ENCODE measurements around the gene KLK10.
"Not testable (repeated sequence)": the region's sequence is repeated elsewhere in the genome, so short reads cannot be mapped to it uniquely, and the experiment has no call there.

The KLK10 gene

DNA sequence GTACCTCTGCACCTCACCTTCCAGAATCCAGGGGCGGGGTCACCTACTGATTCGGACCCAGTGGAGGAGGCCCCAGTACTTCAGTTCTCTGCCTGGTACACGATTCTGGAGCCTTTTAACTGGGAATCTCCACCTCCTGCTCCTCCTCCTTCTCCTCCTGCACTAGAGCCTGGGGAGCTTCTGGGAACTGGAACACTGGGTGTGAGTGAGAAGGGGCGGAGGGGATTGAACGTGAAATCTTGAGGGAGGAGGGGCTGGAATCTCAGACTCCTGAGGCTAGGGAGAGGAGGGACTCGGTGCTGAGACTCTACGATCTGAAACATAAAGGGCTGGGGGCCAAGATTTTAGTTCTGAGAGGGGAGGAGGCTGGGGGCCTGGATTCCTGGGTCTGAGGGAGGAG lies 18.0 kb downstream of the KLK10 start, which contains the start of gene KLK8:
Gene KLK8, minus strand, starts transcription at position 90 of the 400 bp plus-strand sequence. CDS start 437 bp downstream, outside the sequence.
- no peak for DNase-seq (ENCODE audit: low read depth)

DNA sequence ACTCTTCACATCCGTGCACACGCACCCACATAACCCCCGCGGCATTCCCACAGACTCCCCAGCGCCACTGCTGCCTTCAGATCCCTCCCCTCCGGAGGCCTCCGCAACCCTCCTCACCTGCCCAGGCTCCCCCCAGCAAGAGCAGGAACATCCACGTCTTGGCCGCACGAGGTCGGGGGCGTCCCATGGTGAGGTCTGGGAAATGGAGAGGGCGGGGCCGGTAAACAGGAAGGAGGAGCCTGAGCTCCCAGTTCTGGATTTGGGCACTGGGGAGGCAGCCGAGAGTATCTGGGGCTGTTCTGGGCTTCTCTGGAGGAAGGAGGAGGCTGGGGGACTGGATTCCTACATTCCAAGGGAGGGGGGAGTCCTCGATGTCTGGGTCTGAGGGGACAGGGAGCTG lies 18.5 kb downstream of the KLK10 start:
- no peak for DNase-seq (ENCODE audit: low read depth)

- DNase-seq (ENCODE audit: low read depth): no peak
Observed at GRCh38 chr19:51000426-51000825, 19.1 kb downstream of the KLK10 start.

- no peak for DNase-seq (ENCODE audit: low read depth)
Observed at GRCh38 chr19:50998686-50999085, 20.8 kb downstream of the KLK10 start.

DNA sequence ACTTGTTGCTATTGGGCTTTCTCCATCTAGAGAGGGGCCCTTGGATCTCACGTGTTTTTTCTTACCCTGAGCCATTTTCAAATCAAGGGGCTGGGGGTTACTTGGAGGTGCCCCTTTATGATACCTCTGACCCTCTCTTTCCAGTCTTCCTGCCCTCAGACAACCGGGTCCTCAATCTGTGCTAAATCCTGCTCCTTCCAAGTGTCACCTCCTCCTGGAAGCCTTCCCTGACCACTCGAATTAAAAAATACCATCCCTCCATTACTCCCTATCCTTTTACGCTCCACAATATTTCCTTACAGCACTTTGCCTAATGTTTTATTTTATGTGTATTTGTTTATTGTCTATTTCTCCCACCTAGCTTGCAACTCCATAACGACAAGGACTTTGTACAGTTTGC lies 21.4 kb downstream of the KLK10 start:
- DNase-seq (ENCODE audit: low read depth): no peak

DNA sequence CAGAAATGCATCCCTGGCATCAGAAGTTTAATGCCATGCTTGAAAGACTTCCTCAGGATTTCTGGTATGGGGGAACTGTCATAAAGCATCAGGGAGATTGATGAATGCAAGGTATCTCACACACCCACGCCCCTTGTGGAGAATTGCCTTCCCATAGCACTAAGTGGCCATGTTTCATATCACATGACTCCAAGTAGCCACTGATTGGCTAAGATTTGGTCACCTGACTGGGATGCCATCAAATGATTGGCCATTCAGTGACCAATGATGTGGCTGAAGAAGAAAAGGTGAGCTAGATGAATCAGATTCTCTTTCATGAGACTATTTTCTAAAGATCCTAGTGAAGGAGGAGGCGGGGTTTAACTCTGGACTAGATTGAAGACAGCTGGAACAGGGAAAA lies 25.4 kb downstream of the KLK10 start:
- DNase-seq (ENCODE audit: low read depth): peak; percentile 3

GRCh38 chr19:50992666-50993035 lies 26.9 kb downstream of the KLK10 start:
- no peak for DNase-seq (ENCODE audit: low read depth)

- not testable (repeated sequence) for DNase-seq (ENCODE audit: low read depth)
Observed at GRCh38 chr19:50984416-50984815, 35.1 kb downstream of the KLK10 start.

DNA sequence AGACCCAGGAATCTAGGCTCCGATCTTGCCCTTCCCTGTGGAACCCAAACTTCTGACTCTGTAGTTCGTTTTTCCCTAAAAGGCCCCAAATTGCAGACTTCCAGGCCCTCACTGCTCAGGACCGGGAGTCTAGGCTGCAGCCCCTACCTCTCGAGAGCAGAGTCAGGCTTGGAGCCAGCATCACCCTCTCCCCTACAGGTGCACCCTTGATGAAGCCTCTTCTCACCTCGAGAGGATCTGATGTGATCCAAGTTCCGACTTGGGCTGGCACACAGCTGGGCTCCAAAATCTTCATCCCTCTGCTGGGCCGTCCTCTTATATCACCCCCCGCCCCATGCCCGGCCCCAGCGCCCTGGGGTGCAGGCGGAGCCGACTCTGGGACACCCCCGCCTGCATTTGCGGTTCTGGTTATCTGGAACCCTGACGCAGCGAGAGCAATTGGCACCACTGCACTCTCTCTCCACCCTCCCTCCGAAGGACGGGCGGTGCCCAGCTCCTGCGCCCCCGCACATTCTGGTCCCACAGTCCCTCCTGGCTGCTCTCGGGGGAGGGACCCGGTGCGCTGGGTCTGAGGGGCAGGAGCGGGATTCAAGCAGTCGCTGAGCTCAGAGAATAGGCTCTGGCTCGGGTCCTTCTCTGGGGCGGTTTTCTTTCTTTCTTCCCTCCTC lies 35.8 kb downstream of the KLK10 start, which contains the start of gene KLK7:
Gene KLK7, minus strand, starts transcription at position 293 of the 668 bp plus-strand sequence. CDS start 1,518 bp downstream, outside the sequence.
- no peak for DNase-seq (ENCODE audit: low read depth)

- DNase-seq (ENCODE audit: low read depth): no peak
Observed at GRCh38 chr19:50982186-50982585, 37.3 kb downstream of the KLK10 start.

DNA sequence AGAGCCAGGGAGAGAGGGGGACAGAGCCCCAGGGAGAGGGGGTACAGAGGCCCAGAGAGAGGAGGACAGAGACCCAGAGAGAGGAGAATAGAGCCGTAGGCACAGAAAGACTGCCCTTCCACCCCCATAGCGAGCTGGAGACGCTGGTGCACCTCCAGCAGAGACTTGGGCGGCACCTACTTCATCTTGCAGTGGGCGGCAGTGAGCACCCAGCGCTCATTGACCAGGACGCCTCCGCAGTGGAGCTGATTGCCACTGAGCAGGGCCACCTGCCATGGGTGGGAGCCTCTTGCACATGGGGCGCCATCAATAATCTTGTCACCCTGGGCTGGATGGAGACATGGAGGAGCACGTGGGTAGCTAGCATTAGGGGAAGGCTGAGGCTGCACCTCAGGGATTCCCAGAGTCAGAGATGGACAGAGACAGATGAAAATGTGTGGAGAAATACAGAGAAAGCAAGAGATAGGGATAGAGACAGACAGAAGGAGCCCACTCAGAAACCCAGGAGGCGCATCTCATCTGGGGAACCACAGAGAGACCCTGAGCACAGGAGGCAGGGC lies 37.8 kb downstream of the KLK10 start:
- no peak for DNase-seq (ENCODE audit: low read depth)

- DNase-seq (ENCODE audit: low read depth): no peak
Observed at GRCh38 chr19:50980208-50980607, 39.3 kb downstream of the KLK10 start.

DNA sequence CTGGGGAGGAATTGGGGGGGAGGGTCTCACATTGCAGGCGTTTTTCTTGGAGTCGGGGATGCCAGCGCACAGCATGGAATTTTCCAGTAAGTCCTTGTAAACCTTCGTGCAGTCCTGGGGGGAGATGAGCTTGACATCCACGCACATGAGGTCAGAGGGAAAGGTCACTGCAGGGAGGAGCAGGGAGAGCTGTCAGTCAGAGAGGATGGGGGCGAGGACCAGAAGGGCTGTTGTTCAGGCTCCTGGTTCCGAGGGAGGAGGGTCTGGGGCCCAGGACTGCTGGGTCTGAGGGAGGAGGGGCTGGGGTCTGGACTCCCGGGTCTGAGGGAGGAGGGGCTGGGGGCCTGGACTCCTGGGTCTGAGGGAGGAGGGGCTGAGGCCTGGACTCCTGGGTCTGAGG lies 39.8 kb downstream of the KLK10 start:
- DNase-seq (ENCODE audit: low read depth): no peak

DNA sequence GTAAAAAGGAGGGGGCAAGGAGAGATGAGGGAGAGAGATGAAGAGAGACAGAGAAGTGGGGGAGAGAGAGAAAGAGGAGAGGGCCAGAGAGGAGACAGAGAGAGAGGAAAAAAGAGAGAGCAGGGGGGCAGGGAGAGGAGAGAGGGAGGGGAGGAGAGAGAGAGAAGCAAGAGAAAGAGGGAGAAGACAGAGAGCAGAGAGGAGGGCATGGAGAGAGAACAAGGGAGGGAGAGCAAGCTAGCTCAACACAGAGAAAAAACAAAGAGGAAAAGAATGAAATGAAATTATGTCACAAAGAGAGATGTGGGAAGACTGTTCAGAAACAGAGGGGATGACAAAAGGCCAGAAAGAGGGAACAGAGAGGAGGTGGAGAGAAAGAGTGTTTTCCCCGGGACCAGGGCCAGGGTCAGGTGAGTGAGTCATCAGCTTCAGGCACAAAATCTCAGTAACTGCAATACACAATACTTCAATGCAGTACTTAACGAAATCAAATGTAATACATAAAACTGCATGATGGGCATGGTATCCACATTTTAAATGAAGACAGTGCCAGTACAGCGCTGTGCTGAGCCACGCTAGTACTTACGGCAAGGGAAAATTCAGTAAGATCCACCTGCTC lies 40.6 kb downstream of the KLK10 start:
- no peak for DNase-seq (ENCODE audit: low read depth)

- no peak for DNase-seq (ENCODE audit: low read depth)
Observed at GRCh38 chr19:50977626-50978025, 41.9 kb downstream of the KLK10 start.

GRCh38 chr19:50975766-50976165 lies 43.7 kb downstream of the KLK10 start:
- no peak for DNase-seq (ENCODE audit: low read depth)

DNA sequence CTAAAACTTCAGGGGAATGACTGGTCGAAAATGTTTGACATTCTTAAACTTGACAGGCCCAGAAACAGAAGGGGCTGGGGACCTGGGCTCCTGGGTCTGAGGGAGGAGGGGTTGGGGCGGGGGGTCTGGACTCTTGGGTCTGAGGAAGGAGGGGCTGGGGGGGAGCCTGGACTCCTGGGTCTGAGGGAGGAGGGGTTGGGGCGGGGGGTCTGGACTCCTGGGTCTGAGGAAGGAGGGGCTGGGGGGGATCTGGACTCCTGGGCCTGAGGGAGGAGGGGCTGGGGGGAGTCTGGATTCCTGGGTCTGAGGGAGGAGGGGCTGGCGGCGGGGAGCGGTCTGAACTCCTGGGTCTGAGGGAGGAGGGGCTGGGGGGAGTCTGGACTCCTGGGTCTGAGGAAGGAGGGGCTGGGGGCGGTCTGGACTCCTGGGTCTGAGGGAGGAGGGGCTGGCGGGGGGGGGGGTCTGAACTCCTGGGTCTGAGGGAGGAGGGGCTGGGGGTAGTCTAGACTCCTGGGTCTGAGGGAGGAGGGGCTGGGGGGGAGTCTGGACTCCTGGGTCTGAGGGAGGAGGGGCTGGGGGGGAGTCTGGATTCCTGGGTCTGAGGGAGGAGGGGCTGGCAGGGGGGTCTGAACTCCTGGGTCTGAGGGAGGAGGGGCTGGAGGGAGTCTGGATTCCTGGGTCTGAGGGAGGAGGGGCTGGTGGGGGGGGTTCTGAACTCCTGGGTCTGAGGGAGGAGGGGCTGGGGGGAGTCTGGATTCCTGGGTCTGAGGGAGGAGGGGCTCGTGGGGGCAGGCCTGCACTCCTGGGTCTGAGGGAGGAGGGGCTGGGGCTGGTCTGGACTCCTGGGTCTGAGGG lies 44.6 kb downstream of the KLK10 start:
- no peak for DNase-seq (ENCODE audit: low read depth)

GRCh38 chr19:50972795-50973376 lies 46.6 kb downstream of the KLK10 start:
- no peak for DNase-seq (ENCODE audit: low read depth)

GRCh38 chr19:50969810-50970209 lies 49.7 kb downstream of the KLK10 start:
- DNase-seq (ENCODE audit: low read depth): not testable (repeated sequence)

DNA sequence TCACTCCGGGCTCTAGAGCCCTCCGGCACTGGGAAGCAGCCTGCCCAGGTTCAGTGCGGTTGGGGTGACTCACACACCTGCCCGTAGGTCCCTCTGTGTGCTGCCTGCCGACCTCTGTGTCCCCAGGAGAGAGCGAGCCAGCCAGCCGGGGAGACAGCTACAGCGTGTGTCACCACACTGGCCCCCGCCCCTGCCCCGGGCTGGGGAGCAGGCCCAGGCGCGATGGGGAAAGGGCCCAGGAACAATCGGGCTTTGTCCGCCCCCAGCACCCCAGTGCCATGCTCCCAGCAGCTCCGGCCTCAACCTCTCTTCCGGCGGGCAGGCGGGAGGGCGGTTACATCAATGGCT lies 50.1 kb downstream of the KLK10 start, which contains the start of gene KLK6:
Gene KLK6, minus strand, starts transcription at position 179 of the 348 bp plus-strand sequence. CDS start 1,487 bp downstream, outside the sequence.
- DNase-seq (ENCODE audit: low read depth): no peak

DNA sequence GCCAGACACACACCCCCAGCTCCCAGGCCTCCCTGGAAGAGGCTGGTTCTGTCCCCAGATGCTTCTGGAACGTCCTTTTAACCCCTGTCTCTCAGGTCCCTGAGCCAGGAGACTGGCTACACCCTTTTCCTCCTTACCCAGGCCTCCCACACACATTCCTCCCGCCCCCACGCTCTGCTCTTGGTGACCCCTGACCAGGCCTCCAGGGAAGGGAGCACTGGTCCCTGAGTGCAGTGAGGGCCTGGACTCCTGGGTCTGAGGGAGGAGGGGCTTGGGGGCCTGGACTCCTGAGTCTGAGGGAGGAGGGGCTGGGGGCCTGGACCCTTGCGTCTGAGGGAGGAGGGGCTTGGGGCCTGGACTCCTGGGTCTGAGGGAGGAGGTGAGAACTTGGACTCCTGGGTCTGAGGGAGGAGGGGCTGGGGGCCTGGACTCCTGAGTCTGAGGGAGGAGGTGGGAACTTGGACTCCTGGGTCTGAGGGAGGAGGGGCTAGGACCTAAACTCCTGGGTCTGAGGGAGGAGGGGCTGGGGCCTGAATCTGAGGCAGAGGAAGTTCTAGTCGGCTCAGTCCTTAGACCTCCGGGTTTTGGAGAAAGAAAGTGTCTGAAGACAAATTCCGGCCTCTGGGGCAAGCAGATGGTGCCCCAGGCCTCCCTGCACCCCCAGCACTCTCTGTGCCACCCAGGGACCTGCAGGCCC lies 50.6 kb downstream of the KLK10 start:
- no peak for DNase-seq (ENCODE audit: low read depth)

All from HS-5 (cell line).